IMR-90 (cell line): ENCODE results near the gene CADM2. TPM values are rescaled to one million over a fixed set of nuclear protein-coding genes. Genes with fewer than 3 reads are reported as not detected.

ENCODE experiments used
- ATAC-seq: fragments of 200-7000 bp; cut with Tn5 transposase; 2 replicates; pipeline ENCODE4 v1.9.1; 2020; ENCODE audit warnings: low read depth, mild to moderate bottlenecking, moderate library complexity
- BruUV-seq: library from RNA; stranded (reverse); fragments of 400-500 nt; replicated peaks from 2 replicates; lab custom pipeline; 2021; lab: Mats Ljungman, UMichigan
- CTCF ChIA-PET: fragments of 300-600 bp; formaldehyde crosslinking; extraction: SDS; loops from one replicate; lab custom pipeline; 2021; ENCODE audit warnings: antibody characterized with exemption; lab: Yijun Ruan, JAX
- POLR2A ChIA-PET: fragments of 300-600 bp; sonication (Branson Sonifier 250); formaldehyde crosslinking; loops from one replicate; lab custom pipeline; 2022; ENCODE audit warnings: antibody characterized with exemption; ENCODE audit not compliant: unreplicated experiment; lab: Charles Lee
- DNase-seq: peaks from one replicate; pipeline ENCODE4 v3.0.0; 2013
- H2AFZ ChIP-seq: replicated peaks from 2 replicates; pipeline ENCODE3; 2013; ENCODE audit warnings: low read length, mild to moderate bottlenecking; ENCODE audit not compliant: poor library complexity
- H2AK5ac ChIP-seq: 2 replicates; pipeline ENCODE4 v1.6.1; 2013; ENCODE audit warnings: low read depth, low read length, inconsistent platforms
- H2AK9ac ChIP-seq: replicated peaks from 2 replicates; pipeline ENCODE3; 2013; ENCODE audit warnings: mild to moderate bottlenecking, low read depth, low read length, moderate library complexity; ENCODE audit not compliant: poor library complexity
- H2BK120ac ChIP-seq: 2 replicates; pipeline ENCODE4 v1.6.1; 2013; ENCODE audit warnings: low read depth, low read length, inconsistent platforms
- H2BK15ac ChIP-seq: 3 replicates; pipeline ENCODE4 v1.6.1; 2013; ENCODE audit warnings: low read depth, low read length, inconsistent platforms
- H2BK20ac ChIP-seq: 2 replicates; pipeline ENCODE4 v1.6.1; 2013; ENCODE audit warnings: low read depth, mild to moderate bottlenecking, inconsistent platforms, low read length, moderate library complexity
- H2BK5ac ChIP-seq: 2 replicates; pipeline ENCODE4 v1.6.1; 2013; ENCODE audit warnings: mild to moderate bottlenecking, low read depth, low read length, inconsistent platforms; ENCODE audit not compliant: poor library complexity, severe bottlenecking
- H3K14ac ChIP-seq: replicated peaks from 2 replicates; pipeline ENCODE4 v1.6.1; 2013; ENCODE audit warnings: low read depth, low read length, inconsistent platforms
- H3K18ac ChIP-seq: 2 replicates; pipeline ENCODE4 v1.6.1; 2013; ENCODE audit warnings: low read depth, low read length, control low read depth
- H3K23ac ChIP-seq: 2 replicates; pipeline ENCODE4 v1.6.1; 2013; ENCODE audit warnings: low read depth, low read length, inconsistent platforms
- H3K27ac ChIP-seq: 2 replicates; pipeline ENCODE4 v1.5.1; 2013; ENCODE audit warnings: mild to moderate bottlenecking, control low read depth, low read length; ENCODE audit not compliant: insufficient read depth
- H3K27me3 ChIP-seq: 2 replicates; pipeline ENCODE4 v1.6.1; 2013; ENCODE audit warnings: low read length; ENCODE audit not compliant: control insufficient read depth, insufficient read depth
- H3K36me3 ChIP-seq: 2 replicates; pipeline ENCODE4 v1.6.1; 2013; ENCODE audit warnings: low read length, mixed read lengths; ENCODE audit not compliant: control insufficient read depth, insufficient read depth
- H3K4ac ChIP-seq: 2 replicates; pipeline ENCODE4 v1.6.1; 2013; ENCODE audit warnings: low read depth, low read length, inconsistent platforms
- H3K4me1 ChIP-seq: 2 replicates; pipeline ENCODE4 v1.6.1; 2013; ENCODE audit warnings: low read length, mixed read lengths; ENCODE audit not compliant: control insufficient read depth, insufficient read depth
- H3K4me2 ChIP-seq: 2 replicates; pipeline ENCODE4 v1.6.1; 2013; ENCODE audit warnings: low read depth, mild to moderate bottlenecking, control low read depth, low read length, moderate library complexity
- H3K4me3 ChIP-seq: 2 replicates; pipeline ENCODE4 v1.5.1; 2013; ENCODE audit warnings: low read depth, mild to moderate bottlenecking, control low read depth, low read length, moderate library complexity; ENCODE audit not compliant: insufficient read depth
- H3K56ac ChIP-seq: 2 replicates; pipeline ENCODE4 v1.6.1; 2013; ENCODE audit warnings: low read length, inconsistent platforms; ENCODE audit not compliant: insufficient read depth; ENCODE audit errors: extremely low read depth
- H3K79me1 ChIP-seq, 2 experiments: 2 replicates each; pipeline ENCODE4 v1.6.1; 2013; ENCODE audit warnings: low read length in 2 of 2, inconsistent platforms in 1 of 2, low read depth in 1 of 2
- H3K9ac ChIP-seq: 2 replicates; pipeline ENCODE4 v1.6.1; 2013; ENCODE audit warnings: low read depth, low read length, control low read depth
- H3K9me1 ChIP-seq: 2 replicates; pipeline ENCODE4 v1.6.1; 2013; ENCODE audit warnings: low read length, inconsistent platforms; ENCODE audit not compliant: insufficient read depth
- H3K9me3 ChIP-seq: 2 replicates; pipeline ENCODE4 v1.6.1; 2013; ENCODE audit warnings: low read length; ENCODE audit not compliant: control insufficient read depth, insufficient read depth
- H4K20me1 ChIP-seq: 2 replicates; pipeline ENCODE4 v1.6.1; 2013; ENCODE audit warnings: low read length, inconsistent platforms; ENCODE audit not compliant: insufficient read depth
- H4K5ac ChIP-seq: 2 replicates; pipeline ENCODE4 v1.6.1; 2013; ENCODE audit warnings: mild to moderate bottlenecking, low read depth, low read length, control low read depth
- H4K8ac ChIP-seq, 2 experiments: 2 replicates each; pipeline ENCODE4 v1.6.1; 2013; ENCODE audit warnings: low read depth in 2 of 2, low read length in 2 of 2, control low read depth in 1 of 2, inconsistent platforms in 1 of 2
- H4K91ac ChIP-seq: 2 replicates; pipeline ENCODE4 v1.6.1; 2013; ENCODE audit warnings: low read depth, low read length, inconsistent platforms; ENCODE audit not compliant: insufficient read depth
- CEBPB ChIP-seq: IDR thresholded peaks from 2 replicates; pipeline ENCODE4 v1.6.1; 2012; ENCODE audit warnings: low read depth, low read length, improper control_type of control experiment
- MAZ ChIP-seq: IDR thresholded peaks from 2 replicates; pipeline ENCODE4 v1.6.1; 2012; ENCODE audit warnings: low read depth, mild to moderate bottlenecking, low read length, improper control_type of control experiment, moderate library complexity, borderline replicate concordance
- NFE2L2 ChIP-seq: fragments of 150-350 bp; IDR thresholded peaks from 2 replicates; pipeline ENCODE4 v1.6.1; 2016; ENCODE audit warnings: low read depth, mild to moderate bottlenecking, low read length
- RCOR1 ChIP-seq: IDR thresholded peaks from 2 replicates; pipeline ENCODE4 v1.6.1; 2012; ENCODE audit warnings: mild to moderate bottlenecking, low read length, improper control_type of control experiment; ENCODE audit not compliant: insufficient replicate concordance
- WGBS, 2 experiments: methylation state at CpG; one replicate each; pipeline versions ENCODE4 v1.1.5 to v1.1.7; 2013; ENCODE audit warnings: missing lambda C conversion rate in 2 of 2; ENCODE audit not compliant: insufficient read length in 1 of 2; ENCODE audit errors: extremely low coverage in 2 of 2; 5-methylcytosine and 5-hydroxymethylcytosine counted together
- dilution Hi-C: fragments of 300-500 bp; cut with HindIII; formaldehyde crosslinking; loops from one replicate; pipeline ENCODE4 v1.14.3; 2018; ENCODE audit warnings: low sequenced_read_pairs; ENCODE audit not compliant: unreplicated experiment
- in situ Hi-C: fragments of 300-500 bp; cut with MboI; formaldehyde crosslinking; loops from 3 replicates; pipeline ENCODE4 v1.14.3; 2019; ENCODE audit warnings: low sequenced_read_pairs, inconsistent platforms, mixed read lengths
- intact Hi-C: fragments of 100-400 bp; cut with micrococcal nuclease; formaldehyde crosslinking; loops from 2 replicates; pipeline ENCODE4 v1.10.0; 2022
- polyA plus RNA-seq, 3 experiments: library from polyadenylated mRNA; depleted of rRNA; stranded (reverse); fragments of >200 nt; gene quantifications; 2 replicates each; pipeline ENCODE4 v1.2.3, GENCODE V29; 2012; ENCODE audit warnings: low replicate concordance in 1 of 3
- total RNA-seq: library from RNA; depleted of rRNA; stranded (reverse); fragments of >200 nt; gene quantifications from 2 replicates; pipeline ENCODE4 v1.2.3, GENCODE V29; 2012
- TF ChIP-seq, protein P1 (sequence below): fragments of 150-350 bp; IDR thresholded peaks from 2 replicates; pipeline ENCODE4 v1.6.1; 2016; ENCODE audit warnings: low read depth, mild to moderate bottlenecking, low read length, moderate library complexity, borderline replicate concordance

The CADM2 gene
- total and polyA plus RNA-seq, 2 of the 4 experiments (the other 2 are of a cell fraction), result not detected

DNA sequence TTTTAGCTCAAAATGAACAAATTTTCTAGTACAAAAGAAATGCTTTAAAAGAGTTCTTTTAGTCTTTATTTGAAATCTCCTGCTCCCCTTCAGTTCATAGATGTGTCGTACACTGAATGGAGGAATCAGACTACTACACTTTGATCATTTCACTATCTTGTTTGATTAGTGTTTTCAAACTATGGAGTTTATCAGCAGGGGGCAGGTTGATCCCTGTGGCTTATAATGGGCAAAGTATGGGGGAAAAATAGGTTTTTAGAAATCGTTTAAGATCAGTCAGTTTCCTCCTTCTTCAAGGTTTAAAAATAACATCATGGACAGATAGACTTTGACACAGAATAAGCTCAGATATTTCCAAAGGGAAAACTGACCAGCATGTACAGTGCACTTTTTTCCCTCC lies 701.7 kb downstream of the CADM2 start:
- WGBS, 2 experiments, result no CpG with 5 or more reads among the region's 2 CpGs
- ChIA-PET CTCF (no interaction called here), POLR2A (no interaction called here)
- no TSS peak for BruUV-seq
- ATAC-seq (no peak), DNase-seq (no peak)
- no peak overlapping the region for H2BK120ac ChIP-seq
- H3K79me1 ChIP-seq, result no peaks in the 10 kb centered on the region
- TF ChIP-seq MAZ (no peak), NFE2L2 (no peak), RCOR1 (no peak), CEBPB (no peak)
- TF ChIP-seq, protein P1, sequence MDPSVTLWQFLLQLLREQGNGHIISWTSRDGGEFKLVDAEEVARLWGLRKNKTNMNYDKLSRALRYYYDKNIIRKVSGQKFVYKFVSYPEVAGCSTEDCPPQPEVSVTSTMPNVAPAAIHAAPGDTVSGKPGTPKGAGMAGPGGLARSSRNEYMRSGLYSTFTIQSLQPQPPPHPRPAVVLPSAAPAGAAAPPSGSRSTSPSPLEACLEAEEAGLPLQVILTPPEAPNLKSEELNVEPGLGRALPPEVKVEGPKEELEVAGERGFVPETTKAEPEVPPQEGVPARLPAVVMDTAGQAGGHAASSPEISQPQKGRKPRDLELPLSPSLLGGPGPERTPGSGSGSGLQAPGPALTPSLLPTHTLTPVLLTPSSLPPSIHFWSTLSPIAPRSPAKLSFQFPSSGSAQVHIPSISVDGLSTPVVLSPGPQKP, result no peak
- dilution Hi-C loops, result no loop called here
- no peaks in the 10 kb centered on the region for H4K20me1 ChIP-seq
- no peak overlapping the region for H2AK9ac ChIP-seq
- H2BK15ac ChIP-seq, result no peak overlapping the region
- no peak overlapping the region for H3K56ac ChIP-seq
- H3K14ac ChIP-seq, result no peak overlapping the region
- no peak overlapping the region for H4K8ac ChIP-seq
- no peak overlapping the region for H2BK5ac ChIP-seq
- no peaks in the 10 kb centered on the region for H3K9me1 ChIP-seq
- no peak overlapping the region for H3K18ac ChIP-seq
- intact Hi-C loops, result no loop called here
- no peaks in the 10 kb centered on the region for H3K36me3 ChIP-seq
- no peak overlapping the region for H2BK20ac ChIP-seq
- no peaks in the 10 kb centered on the region for H3K4me1 ChIP-seq
- H3K9me3 ChIP-seq, result no peaks in the 10 kb centered on the region
- in situ Hi-C loops, result no loop called here
- H3K4ac ChIP-seq, result no peak overlapping the region
- H3K4me3 ChIP-seq, result no peak overlapping the region
- H2AFZ ChIP-seq, result no peak overlapping the region
- no peak overlapping the region for H3K9ac ChIP-seq
- H3K23ac ChIP-seq, result no peak overlapping the region
- no peak overlapping the region for H3K4me2 ChIP-seq
- no peak overlapping the region for H2AK5ac ChIP-seq
- H3K27ac ChIP-seq, result no peak overlapping the region
- H3K27me3 ChIP-seq, result no peaks in the 10 kb centered on the region
- no peak overlapping the region for H4K91ac ChIP-seq
- no peak overlapping the region for H4K5ac ChIP-seq
